D721Med (cell line): ENCODE data around the gene CDRT15.
"Not testable (repeated sequence)": the region's sequence is repeated elsewhere in the genome, so short reads cannot be mapped to it uniquely, and the experiment has no call there.

ENCODE experiments used
- DNase-seq: peaks from one replicate; pipeline ENCODE4 v3.0.0; 2011; ENCODE audit warnings: low spot score; ENCODE audit not compliant: insufficient read length
- FAIRE-seq: peaks from 2 replicates; lab custom pipeline; 2011; peaks lifted over from hg19 to GRCh38; lab: Jason Lieb, UNC
- CTCF ChIP-seq: IDR thresholded peaks from 2 replicates; pipeline ENCODE4 v1.5.1; 2012; ENCODE audit warnings: mild to moderate bottlenecking, control low read depth; ENCODE audit not compliant: insufficient read depth; ENCODE audit errors: missing control alignments

Gene CDRT15

GRCh38 chr17:14236762-14237161, at the start of gene CDRT15:
CDRT15 (minus strand) TSS chr17:14236862; CDS start chr17:14236833, 29 bp downstream.
- not testable (repeated sequence) for DNase-seq, FAIRE-seq

- FAIRE-seq, result no peak
These were observed 46.1 kb upstream of the CDRT15 start for GRCh38 chr17:14282726-14283125.

GRCh38 chr17:14281530-14281929, 44.9 kb upstream of the CDRT15 start:
- DNase-seq (no peak), FAIRE-seq (no peak)
- TF ChIP-seq CTCF, result no peak

More at GRCh38 chr17:14282726-14283125, 46.1 kb upstream of the CDRT15 start:
- no peak for TF ChIP-seq CTCF
- no peak for DNase-seq

GRCh38 chr17:14276535-14277250, 40.0 kb upstream of the CDRT15 start:
- FAIRE-seq (no peak), DNase-seq (no peak)
- no peak for TF ChIP-seq CTCF

GRCh38 chr17:14270508-14270907, 33.8 kb upstream of the CDRT15 start:
- no peak for TF ChIP-seq CTCF
- FAIRE-seq (no peak), DNase-seq (no peak)

- FAIRE-seq (no peak), DNase-seq (no peak)
- no peak for TF ChIP-seq CTCF
These were observed 32.8 kb upstream of the CDRT15 start for GRCh38 chr17:14269473-14269872.

GRCh38 chr17:14268264-14268663, 31.6 kb upstream of the CDRT15 start:
- no peak for FAIRE-seq
- no peak for TF ChIP-seq CTCF
- DNase-seq, result no peak

- DNase-seq, result no peak
- FAIRE-seq, result no peak
- no peak for TF ChIP-seq CTCF
These were observed 24.7 kb upstream of the CDRT15 start for GRCh38 chr17:14261406-14261805.
